GM12801 (cell line): Measurements from ENCODE around the gene ADGRG3.

ENCODE experiments used
- CTCF ChIP-seq: IDR thresholded peaks from one replicate; pipeline ENCODE4 v1.5.1; 2011; ENCODE audit warnings: control low read depth; ENCODE audit not compliant: insufficient read length; ENCODE audit errors: extremely low read depth

ADGRG3 gene

GRCh38 chr16:57690782-57691471, 22.8 kb downstream of the ADGRG3 start:
- no peak for TF ChIP-seq CTCF

GRCh38 chr16:57692636-57693035, 24.5 kb downstream of the ADGRG3 start:
- no peak for TF ChIP-seq CTCF

- no peak for TF ChIP-seq CTCF
Measured at GRCh38 chr16:57693550-57693949, 25.4 kb downstream of the ADGRG3 start.

- TF ChIP-seq CTCF: no peak
Measured at GRCh38 chr16:57694231-57694724, 26.2 kb downstream of the ADGRG3 start.

GRCh38 chr16:57694725-57695679, 26.9 kb downstream of the ADGRG3 start, which contains the start of gene DRC7:
Gene DRC7, plus strand, starts transcription at chr16:57694806. Its CDS starts 3,144 bp downstream, at chr16:57697950.
- TF ChIP-seq CTCF: no peak

GRCh38 chr16:57695680-57696069, 27.6 kb downstream of the ADGRG3 start:
- no peak for TF ChIP-seq CTCF

- TF ChIP-seq CTCF: no peak
Measured at GRCh38 chr16:57696240-57696639, 28.1 kb downstream of the ADGRG3 start.
